Stimulated activated CD4-positive, alpha-beta T cell treated with anti-CD3 and anti-CD28 coated beads, Interleukin-1b, Interleukin-23, amount 100 ng/mL, for 24 hours (primary cell): Measurements from ENCODE around the gene VILL.

Source experiments
- DNase-seq, 4 experiments: peaks; one replicate each; pipeline ENCODE4 v3.0.0-alpha.2; 2020; ENCODE audit warnings: low read depth in 4 of 4, low spot score in 1 of 4

VILL gene

GRCh38 chr3:37990527-37990926 is at the start of gene VILL:
Gene VILL, plus strand, starts transcription at chr3:37990786. Its CDS starts 2,887 bp downstream, at chr3:37993673.
- no peak for DNase-seq

GRCh38 chr3:37941608-37942508 is 48.7 kb upstream of the VILL start:
- DNase-seq = no peak

DNA sequence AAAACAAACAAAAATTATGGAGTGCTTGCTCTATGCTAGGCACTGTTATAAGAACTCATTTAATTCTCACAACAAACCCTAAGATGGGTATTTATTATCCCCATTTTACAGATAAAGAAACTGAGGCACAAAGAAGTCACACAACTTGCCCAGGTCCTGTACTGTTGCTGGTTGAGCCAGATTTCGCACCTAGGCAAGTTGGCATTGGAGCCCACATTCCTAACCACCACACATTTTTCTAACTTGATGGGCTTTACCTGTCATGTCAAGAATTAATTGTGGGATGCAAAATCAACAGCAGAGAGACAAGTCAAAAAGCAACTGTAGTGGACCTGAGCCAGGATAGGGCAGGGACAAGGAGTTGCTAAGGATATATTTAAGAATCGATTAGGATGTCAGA is 47.9 kb upstream of the VILL start:
- no peak for DNase-seq

GRCh38 chr3:37943126-37943525 is 47.5 kb upstream of the VILL start:
- no peak for DNase-seq

GRCh38 chr3:37943631-37944314 is 46.8 kb upstream of the VILL start:
- no peak for DNase-seq

DNA sequence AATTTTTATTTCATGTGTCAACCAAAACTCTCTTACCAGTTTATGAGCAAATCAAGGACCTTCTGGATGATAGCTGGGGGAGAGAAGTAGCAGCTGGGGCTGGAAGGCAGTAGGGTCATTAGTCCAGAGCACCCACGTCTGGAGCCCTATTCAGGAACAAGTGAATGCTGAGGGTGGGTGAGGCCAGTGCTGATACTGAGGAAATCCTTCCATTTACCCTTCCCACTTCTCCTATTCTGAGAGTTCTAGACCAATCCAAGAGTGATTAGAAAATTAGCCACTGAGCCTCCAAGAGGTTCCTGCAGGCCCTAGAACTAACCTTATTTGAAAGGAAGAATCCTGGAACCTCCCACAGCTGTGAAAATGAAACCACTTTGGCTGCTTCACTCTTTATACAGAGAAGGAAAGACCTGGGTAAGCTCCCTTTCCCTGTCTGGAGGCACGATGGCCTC is 46.2 kb upstream of the VILL start:
- DNase-seq = no peak

DNA sequence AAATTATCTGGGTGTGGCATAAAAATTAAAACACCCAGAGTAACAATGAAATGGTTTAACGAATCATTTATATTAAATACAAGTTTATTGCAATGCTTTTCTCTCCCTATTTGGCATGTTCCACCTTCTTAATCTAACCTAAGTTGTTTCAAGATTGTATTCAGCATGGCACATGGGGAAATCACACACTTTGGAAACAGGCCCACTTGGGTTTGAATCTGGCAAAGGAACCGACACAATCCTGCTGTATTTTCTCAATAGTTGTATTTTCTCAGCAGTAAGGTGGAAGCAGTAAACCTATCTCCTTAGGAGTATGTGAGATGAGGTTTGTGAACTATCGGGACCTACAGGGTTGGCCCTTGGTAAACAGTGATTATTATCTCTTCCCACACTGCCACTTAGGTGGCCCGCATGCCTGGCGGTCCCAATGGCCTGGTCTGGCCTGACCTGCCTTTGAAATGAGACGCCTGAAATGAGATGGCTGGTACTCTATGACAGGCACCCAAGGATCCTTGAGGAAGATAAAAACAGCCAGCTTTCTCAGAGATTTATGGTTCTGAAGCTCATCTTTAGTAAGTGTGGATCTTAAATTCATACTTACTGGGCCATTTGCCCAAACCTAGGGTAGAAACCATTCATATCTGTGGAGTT is 45.3 kb upstream of the VILL start:
- no peak for DNase-seq

GRCh38 chr3:37945807-37946530 is 44.6 kb upstream of the VILL start:
- DNase-seq = no peak

GRCh38 chr3:37946531-37946889 is 44.1 kb upstream of the VILL start:
- no peak for DNase-seq

GRCh38 chr3:37949866-37950265 is 40.7 kb upstream of the VILL start:
- DNase-seq = no peak

GRCh38 chr3:37952564-37952963 is 38.0 kb upstream of the VILL start:
- no peak for DNase-seq

- no peak for DNase-seq
These were observed 37.4 kb upstream of the VILL start for GRCh38 chr3:37953226-37953625.

DNA sequence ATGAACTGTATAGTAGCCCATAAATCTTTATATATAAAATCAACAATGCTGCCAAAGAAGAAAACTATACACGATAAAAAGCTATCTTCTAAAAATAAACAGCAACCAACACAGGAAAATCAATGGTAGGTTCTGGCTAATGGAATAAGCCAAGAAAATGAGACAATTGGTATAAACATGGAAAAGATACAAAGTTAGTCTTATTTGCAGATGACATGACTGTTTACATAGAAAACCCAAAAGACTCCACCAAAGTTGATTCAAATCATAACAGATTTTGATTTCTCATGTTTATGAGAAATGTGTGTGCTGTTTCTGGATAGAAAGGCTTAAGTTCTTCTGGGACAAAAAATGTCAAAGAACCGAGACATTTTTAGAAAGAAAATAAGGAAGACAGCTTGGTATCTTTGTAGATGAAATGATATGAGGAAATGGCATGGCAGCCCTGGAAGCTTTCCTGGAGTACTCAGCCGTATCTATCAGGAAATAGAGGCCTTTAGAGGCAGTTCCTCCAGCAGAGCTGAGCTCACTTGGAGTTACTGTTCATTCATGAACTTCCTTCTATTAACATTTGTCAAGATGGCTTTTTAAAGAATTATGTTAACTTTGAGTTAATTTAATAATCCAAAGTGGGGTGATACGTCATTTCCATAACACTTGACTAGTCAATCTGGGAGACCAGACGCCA is 36.7 kb upstream of the VILL start:
- no peak for DNase-seq

GRCh38 chr3:37954881-37955280 is 35.7 kb upstream of the VILL start:
- no peak for DNase-seq

- DNase-seq = no peak
These were observed 34.5 kb upstream of the VILL start for GRCh38 chr3:37955918-37956707.

GRCh38 chr3:37956723-37957538 is 33.7 kb upstream of the VILL start:
- DNase-seq = no peak

- no peak for DNase-seq
These were observed 33.0 kb upstream of the VILL start for GRCh38 chr3:37957539-37957936.

- no peak for DNase-seq
These were observed 28.8 kb upstream of the VILL start for GRCh38 chr3:37961622-37962431.
